ENCODE data around the gene ZNF565.

DNA sequence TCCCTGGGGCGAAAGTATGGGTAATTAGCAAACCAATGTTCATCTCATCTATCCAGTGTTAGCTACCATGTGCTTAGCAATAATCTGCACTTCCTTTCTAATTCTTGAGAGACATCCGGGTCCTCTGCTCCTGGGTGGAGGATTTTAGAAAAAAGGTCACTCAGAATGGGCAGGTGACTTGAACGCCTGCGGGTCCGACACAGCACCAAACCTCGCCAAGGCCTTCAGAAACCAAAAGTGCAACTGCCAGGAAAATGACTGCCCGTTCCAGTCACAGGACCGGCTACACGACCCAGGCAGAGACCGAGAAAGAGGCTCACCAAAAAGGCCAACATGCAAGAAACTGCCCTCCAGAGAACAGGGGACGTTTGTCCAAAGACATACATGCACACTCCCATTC is 40.4 kb upstream of the ZNF565 start:
- TF ChIP-seq EZH2phosphoT487 (IDR thresholded peaks at IDR 0.05): no peak
- TF ChIP-seq, protein P1, sequence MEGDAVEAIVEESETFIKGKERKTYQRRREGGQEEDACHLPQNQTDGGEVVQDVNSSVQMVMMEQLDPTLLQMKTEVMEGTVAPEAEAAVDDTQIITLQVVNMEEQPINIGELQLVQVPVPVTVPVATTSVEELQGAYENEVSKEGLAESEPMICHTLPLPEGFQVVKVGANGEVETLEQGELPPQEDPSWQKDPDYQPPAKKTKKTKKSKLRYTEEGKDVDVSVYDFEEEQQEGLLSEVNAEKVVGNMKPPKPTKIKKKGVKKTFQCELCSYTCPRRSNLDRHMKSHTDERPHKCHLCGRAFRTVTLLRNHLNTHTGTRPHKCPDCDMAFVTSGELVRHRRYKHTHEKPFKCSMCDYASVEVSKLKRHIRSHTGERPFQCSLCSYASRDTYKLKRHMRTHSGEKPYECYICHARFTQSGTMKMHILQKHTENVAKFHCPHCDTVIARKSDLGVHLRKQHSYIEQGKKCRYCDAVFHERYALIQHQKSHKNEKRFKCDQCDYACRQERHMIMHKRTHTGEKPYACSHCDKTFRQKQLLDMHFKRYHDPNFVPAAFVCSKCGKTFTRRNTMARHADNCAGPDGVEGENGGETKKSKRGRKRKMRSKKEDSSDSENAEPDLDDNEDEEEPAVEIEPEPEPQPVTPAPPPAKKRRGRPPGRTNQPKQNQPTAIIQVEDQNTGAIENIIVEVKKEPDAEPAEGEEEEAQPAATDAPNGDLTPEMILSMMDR (IDR thresholded peaks at IDR 0.05): no peak

Measured in neural progenitor cell (in vitro differentiated cells).